D721Med (cell line): Measurements from ENCODE around the gene SMC3.

Experiments used
- DNase-seq: peaks from one replicate; pipeline ENCODE4 v3.0.0; 2011; ENCODE audit warnings: low spot score; ENCODE audit not compliant: insufficient read length
- FAIRE-seq: peaks from 2 replicates; lab custom pipeline; 2011; peaks lifted over from hg19 to GRCh38; lab: Jason Lieb, UNC
- CTCF ChIP-seq: IDR thresholded peaks from 2 replicates; pipeline ENCODE4 v1.5.1; 2012; ENCODE audit warnings: mild to moderate bottlenecking, control low read depth; ENCODE audit not compliant: insufficient read depth; ENCODE audit errors: missing control alignments

The SMC3 gene

GRCh38 chr10:110547139-110547761, 20.2 kb upstream of the SMC3 start:
- FAIRE-seq (no peak), DNase-seq (no peak)
- TF ChIP-seq CTCF: peak; percentile 87

- no peak for FAIRE-seq
- TF ChIP-seq CTCF: no peak
These were observed 19.5 kb upstream of the SMC3 start for GRCh38 chr10:110548002-110548401.

GRCh38 chr10:110549211-110549610, 18.3 kb upstream of the SMC3 start:
- FAIRE-seq: no peak
- DNase-seq: no peak
- TF ChIP-seq CTCF: no peak

More at GRCh38 chr10:110548002-110548401, 19.5 kb upstream of the SMC3 start:
- no peak for DNase-seq

- FAIRE-seq (no peak), DNase-seq (no peak)
- TF ChIP-seq CTCF: no peak
These were observed 13.6 kb upstream of the SMC3 start for GRCh38 chr10:110553905-110554304.

GRCh38 chr10:110556296-110556695, 11.2 kb upstream of the SMC3 start:
- FAIRE-seq: no peak
- no peak for TF ChIP-seq CTCF
- DNase-seq: no peak

GRCh38 chr10:110556969-110557601, 10.4 kb upstream of the SMC3 start:
- FAIRE-seq: no peak
- peak; percentile 78 for TF ChIP-seq CTCF
- DNase-seq: no peak

- FAIRE-seq (no peak), DNase-seq (no peak)
- TF ChIP-seq CTCF: no peak
These were observed 9.5 kb upstream of the SMC3 start for GRCh38 chr10:110558041-110558440.
